ENCODE data around the gene EFNB1.

- TF ChIP-seq CTCF (IDR thresholded peaks at IDR 0.05) (no peak), POLR2A (IDR thresholded peaks at IDR 0.05) (no peak)
These were observed 41.5 kb downstream of the EFNB1 start for GRCh38 chrX:68870357-68870756.
